Measurements from ENCODE around the gene RMRP.

RMRP gene

DNA sequence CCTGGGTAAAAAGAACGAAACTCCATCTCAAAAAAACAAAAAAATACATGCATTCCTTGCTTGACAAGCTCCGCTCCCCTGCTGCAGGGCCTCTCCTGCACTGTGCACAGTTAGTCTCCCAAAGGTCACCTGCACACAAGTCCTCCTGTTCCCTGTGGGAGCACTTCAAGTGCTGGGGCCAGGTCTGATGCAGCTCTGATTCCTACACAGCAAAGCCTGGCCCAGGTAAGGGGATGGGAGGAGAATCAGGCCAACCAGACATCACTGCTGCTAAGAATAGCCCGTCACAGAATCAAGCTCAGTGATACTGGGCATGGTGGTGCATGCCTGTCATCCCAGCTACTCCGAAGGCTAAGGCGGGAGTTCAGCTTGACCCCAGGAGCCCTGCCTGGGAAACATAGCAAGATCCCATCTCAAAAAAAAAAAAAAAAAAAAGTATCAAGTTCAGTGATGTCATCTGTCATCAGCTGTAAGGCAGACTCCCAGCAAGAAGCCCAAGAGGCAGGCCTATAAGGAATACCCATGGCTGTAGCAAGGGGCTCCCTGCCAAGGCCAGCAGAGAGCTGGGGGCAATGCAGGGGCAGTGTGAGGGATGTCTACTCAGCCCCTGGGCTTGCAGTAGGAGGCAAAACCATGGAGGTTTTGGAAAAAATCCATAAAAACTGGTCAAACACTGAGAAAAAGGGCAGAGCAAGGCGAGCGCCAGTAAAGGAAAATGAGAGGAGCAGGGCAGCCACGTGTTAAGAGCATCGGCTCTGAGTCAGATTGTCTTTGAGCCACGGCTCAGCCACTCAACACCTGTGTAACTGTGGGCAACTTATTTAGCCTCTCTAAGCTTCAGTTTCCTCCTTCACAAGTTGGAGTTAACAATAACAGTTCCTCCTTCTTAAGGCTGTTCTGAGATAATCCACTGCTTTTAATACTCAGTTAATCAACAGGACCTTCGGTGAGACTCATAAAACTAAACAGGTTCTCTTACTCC is 28.7 kb upstream of the RMRP start:
- no peak for DNase-seq (ENCODE audit: low spot score)

DNA sequence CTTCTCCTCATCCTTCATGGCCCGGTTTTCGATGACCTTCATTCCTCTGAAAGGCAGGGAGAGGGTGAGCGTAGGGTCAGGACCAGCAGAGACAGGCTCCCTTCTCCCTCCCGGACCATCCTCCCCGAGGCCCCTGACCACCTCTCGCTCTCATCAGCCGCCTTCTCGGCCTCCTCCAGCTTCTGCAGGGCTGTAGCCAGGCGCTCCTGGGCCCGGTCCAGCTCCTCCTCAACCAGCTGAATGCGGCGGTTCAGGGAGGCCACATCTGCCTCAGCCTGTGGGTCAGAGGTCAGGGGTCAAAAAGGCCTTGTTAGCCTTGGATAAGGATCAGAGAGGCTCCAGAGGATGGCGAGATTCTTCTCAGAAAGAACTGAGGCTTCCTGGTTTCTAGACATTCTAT is 27.7 kb upstream of the RMRP start:
- no peak for DNase-seq (ENCODE audit: low spot score)

DNA sequence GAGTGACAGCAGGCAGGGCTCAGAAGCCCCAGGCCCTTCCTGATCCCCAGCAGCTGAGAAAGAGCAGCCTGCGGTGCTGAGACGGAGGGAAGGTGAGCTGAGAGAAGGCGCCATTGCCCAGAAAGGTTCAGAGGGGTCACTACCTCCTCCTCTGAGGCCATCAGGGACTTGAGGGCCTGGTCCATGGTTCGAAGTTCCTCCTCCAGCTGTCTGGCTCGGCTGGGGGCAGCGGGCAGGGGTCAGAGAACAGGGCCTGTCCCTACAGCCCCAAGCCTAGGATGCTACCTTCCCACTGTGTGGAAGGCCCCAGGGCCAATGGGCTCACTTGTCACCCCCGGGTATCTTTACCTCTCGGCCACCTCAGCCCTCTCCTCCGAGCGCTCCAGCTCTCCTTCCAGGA is 27.1 kb upstream of the RMRP start:
- DNase-seq (ENCODE audit: low spot score) = no peak

DNA sequence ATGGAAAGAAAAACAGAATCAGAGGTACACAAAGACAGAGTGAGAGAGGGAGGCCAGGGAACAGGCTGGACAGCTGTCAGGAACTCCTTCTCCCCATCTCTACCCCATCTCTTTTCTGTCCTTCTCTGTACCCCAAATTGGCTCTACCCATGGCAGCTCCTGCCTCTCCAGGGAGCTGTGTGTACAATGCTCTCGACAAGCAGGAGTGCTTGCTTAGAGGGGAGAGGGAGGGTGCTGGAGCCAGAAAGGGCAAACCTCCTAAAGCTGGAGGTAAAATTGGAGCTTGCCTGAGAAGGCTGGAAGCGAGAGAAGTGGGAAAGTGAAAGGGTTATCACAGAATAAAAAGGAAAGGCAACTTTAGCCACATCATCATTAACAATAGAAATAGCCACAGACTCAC is 25.5 kb upstream of the RMRP start:
- no peak for DNase-seq (ENCODE audit: low spot score)

DNA sequence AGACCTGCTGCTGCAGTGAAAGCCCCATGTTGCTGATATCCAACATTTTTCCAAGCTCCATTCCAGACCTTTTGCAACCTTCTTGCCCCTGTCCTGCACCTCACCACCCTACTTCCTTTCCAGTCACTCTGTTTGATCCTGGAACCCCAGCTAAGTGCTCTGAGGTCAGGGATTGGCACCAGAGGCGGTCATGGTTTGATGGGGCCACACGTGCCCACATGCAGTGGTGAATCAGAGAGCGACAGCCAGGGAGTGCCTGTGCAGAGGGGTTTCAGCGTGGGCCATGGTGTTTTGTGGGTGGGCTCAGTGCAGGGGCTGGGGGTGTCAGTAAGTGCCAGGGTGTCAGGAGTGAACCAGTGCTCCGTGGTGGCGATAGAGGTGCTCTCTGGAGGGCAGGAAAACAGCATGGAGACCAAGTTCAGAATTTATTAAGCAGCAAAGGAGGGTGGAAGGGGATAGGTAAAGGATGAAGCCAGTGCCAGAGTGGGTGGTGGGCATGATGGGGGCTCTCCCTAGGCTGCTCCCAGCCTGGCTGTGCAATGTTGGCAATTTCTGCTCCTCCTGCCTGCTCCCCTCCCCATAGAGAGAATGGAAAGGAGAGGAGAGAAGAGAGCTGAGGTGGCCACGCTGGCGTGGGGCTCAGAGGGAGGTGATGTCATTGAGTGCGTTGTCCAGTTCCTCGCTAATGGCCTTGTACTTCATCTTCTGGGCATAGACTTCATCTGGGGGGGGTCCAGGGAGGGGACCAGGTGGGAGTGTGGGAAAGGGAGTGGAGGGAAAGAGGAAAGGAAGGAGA is 24.9 kb upstream of the RMRP start:
- DNase-seq (ENCODE audit: low spot score) = no peak

DNA sequence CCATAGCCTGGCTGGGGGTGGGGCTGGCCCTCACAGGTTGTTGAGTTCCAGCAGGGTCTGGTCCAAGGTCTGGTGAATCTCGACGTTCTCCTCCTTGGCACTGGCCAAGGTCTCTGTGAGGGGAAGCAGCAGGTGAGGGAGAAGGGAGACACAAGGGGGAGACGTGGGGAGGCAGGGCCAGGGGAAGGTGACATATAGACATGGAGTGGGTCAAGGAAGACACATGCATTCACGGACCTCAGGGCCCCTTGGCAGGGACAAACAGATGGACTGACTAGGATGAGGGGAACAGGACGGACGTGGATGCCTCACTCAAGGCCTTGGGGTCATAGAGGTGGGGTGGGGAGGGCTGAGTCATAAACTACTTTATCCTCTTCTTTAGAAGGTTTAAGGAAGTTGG is 24.2 kb upstream of the RMRP start:
- no peak for DNase-seq (ENCODE audit: low spot score)

DNA sequence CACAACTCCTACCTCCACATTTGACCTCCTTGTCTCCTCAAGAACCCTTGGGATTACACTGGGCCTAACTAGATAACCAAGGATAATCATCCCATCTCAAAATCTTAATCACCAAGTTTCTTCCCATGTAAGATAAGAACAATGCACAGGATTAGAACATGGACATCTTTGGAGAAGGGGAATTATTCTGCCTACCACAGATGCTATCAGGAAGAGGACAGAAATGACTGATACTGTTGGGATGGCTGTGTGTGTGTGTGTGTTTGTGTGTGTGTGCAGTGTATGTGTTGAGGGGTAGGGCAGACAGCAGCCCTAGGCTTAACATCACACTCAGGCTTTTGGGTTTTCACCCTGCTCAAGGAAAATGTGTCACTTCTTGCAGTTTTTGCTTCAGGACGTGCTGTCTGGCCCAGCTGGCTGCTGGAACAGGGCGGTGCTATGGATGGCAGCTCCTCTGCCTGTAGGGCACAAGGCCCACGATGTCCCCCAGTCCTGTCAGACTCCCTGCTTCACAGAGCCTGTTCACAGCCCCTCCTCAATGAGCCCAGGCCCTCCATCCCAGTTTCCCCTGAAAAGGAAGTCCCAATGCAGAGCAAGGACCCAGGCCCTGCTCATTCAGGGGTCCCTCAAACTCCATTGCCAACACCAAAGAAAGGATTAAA is 23.7 kb upstream of the RMRP start:
- no peak for DNase-seq (ENCODE audit: low spot score)

DNA sequence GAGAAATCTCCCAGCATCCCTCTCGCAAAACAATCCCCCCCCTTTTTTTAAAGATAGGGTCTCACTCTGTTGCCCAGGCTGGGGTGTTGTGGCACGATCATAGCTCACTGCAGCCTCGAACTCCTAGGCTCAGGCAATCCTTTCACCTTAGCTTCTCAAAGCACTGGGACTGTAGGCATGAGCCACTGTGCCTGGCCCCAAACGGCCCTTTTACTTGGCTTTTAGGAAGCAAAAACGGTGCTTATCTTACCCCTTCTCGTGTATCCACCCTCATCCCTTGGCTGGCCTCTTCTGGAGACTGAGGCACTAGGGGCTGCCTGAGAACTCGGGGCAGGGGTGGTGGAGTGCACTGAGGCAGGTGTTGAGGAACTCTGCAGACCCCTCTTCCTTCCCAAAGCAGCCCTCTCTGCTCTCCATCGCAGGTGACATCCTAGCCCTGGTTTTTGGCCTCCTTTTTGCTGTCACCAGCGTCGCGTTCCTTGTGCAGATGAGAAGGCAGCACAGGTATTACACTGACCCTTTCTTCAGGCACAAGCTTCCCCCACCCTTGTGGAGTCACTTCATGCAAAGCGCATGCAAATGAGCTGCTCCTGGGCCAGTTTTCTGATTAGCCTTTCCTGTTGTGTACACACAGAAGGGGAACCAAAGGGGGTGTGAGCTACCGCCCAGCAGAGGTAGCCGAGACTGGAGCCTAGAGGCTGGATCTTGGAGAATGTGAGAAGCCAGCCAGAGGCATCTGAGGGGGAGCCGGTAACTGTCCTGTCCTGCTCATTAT is 22.7 kb upstream of the RMRP start:
- no peak for DNase-seq (ENCODE audit: low spot score)

DNA sequence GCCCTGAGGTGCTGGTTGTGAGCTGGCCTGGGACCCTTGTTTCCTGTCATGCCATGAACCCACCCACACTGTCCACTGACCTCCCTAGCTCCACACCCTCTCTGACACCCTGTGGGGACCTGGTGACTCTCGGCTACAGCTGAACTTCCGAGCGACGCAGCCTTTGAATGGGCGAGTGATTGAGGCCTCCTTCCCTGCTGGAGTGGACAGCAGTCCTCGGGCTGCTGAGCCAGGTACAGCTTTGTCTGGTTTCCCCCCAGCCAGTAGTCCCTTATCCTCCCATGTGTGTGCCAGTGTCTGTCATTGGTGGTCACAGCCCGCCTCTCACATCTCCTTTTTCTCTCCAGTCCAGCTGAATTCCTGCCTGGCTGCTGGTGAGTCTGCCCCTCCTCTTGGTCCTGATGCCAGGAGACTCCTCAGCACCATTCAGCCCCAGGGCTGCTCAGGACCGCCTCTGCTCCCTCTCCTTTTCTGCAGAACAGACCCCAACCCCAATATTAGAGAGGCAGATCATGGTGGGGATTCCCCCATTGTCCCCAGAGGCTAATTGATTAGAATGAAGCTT is 22.0 kb upstream of the RMRP start:
- no peak for DNase-seq (ENCODE audit: low spot score)

DNA sequence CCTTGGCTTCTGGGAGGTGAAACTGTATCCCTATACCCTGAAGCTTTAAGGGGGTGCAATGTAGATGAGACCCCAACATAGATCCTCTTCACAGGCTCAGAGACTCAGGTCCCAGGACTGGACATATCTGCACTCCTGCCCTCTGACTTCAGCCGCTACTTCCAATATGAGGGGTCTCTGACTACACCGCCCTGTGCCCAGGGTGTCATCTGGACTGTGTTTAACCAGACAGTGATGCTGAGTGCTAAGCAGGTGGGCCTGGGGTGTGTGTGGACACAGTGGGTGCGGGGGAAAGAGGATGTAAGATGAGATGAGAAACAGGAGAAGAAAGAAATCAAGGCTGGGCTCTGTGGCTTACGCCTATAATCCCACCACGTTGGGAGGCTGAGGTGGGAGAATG is 21.3 kb upstream of the RMRP start:
- no peak for DNase-seq (ENCODE audit: low spot score)

DNA sequence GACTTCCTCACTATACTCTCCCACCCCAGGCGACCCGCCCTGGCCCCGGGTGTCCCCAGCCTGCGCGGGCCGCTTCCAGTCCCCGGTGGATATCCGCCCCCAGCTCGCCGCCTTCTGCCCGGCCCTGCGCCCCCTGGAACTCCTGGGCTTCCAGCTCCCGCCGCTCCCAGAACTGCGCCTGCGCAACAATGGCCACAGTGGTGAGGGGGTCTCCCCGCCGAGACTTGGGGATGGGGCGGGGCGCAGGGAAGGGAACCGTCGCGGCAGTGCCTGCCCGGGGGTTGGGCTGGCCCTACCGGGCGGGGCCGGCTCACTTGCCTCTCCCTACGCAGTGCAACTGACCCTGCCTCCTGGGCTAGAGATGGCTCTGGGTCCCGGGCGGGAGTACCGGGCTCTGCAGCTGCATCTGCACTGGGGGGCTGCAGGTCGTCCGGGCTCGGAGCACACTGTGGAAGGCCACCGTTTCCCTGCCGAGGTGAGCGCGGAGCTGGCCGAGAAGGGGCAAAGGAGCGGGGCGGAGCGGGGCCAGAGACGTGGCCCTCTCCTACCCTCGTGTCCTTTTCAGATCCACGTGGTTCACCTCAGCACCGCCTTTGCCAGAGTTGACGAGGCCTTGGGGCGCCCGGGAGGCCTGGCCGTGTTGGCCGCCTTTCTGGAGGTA is 18.0 kb upstream of the RMRP start:
- DNase-seq (ENCODE audit: low spot score) = no peak

DNA sequence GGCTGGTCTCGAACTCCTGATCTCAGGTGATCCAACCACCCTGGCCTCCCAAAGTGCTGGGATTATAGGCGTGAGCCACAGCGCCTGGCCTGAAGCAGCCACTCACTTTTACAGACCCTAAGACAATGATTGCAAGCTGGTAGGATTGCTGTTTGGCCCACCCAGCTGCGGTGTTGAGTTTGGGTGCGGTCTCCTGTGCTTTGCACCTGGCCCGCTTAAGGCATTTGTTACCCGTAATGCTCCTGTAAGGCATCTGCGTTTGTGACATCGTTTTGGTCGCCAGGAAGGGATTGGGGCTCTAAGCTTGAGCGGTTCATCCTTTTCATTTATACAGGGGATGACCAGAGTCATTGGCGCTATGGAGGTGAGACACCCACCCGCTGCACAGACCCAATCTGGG is 17.4 kb upstream of the RMRP start:
- DNase-seq (ENCODE audit: low spot score) = no peak

DNA sequence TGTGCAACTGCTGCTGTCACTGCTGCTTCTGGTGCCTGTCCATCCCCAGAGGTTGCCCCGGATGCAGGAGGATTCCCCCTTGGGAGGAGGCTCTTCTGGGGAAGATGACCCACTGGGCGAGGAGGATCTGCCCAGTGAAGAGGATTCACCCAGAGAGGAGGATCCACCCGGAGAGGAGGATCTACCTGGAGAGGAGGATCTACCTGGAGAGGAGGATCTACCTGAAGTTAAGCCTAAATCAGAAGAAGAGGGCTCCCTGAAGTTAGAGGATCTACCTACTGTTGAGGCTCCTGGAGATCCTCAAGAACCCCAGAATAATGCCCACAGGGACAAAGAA is 16.2 kb upstream of the RMRP start:
- no peak for DNase-seq (ENCODE audit: low spot score)

DNA sequence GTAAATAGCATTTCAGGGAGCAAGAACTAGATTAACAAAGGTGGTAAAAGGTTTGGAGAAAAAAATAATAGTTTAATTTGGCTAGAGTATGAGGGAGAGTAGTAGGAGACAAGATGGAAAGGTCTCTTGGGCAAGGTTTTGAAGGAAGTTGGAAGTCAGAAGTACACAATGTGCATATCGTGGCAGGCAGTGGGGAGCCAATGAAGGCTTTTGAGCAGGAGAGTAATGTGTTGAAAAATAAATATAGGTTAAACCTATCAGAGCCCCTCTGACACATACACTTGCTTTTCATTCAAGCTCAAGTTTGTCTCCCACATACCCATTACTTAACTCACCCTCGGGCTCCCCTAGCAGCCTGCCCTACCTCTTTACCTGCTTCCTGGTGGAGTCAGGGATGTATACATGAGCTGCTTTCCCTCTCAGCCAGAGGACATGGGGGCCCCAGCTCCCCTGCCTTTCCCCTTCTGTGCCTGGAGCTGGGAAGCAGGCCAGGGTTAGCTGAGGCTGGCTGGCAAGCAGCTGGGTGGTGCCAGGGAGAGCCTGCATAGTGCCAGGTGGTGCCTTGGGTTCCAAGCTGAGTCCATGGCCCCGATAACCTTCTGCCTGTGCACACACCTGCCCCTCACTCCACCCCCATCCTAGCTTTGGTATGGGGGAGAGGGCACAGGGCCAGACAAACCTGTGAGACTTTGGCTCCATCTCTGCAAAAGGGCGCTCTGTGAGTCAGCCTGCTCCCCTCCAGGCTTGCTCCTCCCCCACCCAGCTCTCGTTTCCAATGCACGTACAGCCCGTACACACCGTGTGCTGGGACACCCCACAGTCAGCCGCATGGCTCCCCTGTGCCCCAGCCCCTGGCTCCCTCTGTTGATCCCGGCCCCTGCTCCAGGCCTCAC is 15.6 kb upstream of the RMRP start, which contains the start of gene CA9:
Gene CA9 (plus strand): TSS at position 797 of the 893 bp plus-strand sequence. CDS start 32 bp downstream, at position 829.
- DNase-seq (ENCODE audit: low spot score) = no peak

DNA sequence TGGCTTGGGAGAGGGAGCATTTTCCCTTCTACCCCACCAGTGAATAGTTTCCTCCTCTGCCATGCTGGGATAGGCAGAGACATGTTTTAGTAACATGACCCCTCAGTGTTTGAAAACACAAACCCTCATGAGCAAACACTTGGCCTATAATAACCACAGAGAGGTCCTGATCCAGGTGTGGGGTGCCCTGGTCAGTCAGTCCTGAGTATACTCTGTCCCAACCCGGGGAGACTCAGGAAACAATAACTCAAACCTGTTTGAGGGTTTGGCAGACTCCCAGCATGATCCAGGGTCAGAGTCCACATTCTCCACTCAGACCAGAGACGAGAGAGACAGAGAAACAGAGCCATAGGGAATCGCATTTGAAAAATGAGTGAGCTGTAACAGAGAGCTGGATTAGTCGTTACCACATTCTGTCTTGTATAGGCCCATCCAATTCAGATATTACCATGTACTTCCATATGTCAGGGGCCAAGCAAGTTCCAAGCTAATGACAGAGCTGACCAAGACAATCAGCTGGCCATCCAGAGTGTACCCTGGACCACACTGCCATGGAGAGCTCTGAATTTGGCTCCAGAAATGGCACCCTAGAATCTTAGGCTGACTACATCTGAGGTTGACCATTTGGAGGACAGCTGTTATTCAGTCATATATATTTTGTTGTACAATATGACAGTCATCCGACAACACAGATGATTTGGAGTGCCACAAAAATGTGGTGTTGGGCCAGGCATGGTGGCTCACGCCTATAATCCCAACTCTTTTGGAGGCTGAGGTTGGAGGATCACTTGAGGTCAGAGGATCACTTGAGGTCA is 11.7 kb upstream of the RMRP start:
- DNase-seq (ENCODE audit: low spot score) = no peak

DNA sequence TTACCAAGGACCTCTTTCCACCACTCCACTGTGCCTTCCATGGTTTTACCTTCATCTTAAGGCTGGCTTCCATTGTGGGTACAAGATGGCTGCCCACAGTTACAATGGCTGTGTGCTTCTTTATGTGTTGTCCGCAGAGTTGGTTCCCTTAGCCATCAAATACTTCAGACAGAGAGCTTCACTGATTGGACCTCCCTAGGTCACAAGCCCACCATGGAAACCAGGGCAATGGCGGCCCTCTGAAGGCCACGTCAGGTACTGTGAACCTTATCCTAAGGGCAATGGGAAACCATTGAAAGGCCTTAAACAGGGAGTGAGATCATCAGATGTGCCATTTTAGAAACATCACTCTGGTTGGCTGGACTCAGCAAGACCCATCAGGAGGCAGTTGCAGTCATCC is 10.1 kb upstream of the RMRP start:
- DNase-seq (ENCODE audit: low spot score) = no peak

DNA sequence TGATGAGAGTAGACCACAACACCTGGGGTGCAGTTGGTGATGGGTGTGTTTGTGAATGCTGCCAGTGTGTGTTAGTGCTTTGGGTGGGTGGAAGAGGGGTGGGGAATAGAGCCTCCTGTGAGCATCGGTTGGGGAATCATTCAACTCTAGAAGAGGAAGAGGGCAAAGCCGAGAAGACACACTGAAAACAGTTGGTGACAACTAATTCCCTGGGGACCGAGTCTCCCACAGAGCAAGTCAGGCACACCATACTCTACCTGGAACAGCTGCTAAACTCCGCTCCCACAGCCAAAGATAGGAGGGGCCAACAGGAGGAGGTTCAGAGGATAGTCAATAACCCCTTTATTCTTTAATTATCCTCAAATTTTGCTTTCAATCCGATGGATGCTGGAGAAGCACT is 8.7 kb upstream of the RMRP start:
- no peak for DNase-seq (ENCODE audit: low spot score)

DNA sequence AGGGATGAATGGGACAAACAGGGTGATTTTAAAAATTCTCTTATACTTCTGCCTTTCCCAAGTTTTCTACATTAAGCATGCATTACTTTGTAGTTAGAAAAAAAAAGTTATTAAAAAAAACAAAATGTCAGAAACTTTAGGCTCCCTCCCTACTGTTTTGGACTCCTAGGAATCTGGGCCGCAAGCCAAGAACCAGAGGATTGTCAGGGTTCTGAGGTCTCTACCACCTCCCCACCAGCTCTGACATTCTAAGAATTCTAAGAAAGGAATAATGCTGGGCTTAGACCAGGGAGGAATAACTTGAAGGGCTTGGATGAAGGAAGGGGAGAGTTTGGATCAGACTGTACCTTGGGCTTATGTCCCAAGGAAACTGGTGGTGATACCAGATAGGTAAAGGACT is 8.2 kb upstream of the RMRP start:
- no peak for DNase-seq (ENCODE audit: low spot score)

DNA sequence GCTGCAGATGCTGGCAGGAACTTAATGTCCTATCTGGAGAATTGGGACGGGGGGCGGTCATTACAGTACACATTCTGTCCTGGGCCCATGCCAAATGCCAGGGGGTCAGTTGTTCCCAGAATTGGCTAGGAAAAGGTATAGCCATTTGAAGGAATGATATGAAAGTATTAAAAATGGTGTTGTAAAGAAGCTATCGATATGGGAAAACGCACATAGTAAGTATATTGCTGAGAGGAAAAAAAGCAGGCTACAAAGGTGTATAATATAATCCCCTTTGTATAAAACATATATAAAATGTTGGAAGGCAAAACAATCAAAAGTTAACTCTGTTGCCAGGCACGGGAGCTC is 7.6 kb upstream of the RMRP start:
- DNase-seq (ENCODE audit: low spot score) = no peak
